ENCODE results near the gene RPL18A.
A peak's percentile ranks its signal among the peaks of the same experiment; 100 is the strongest.

Gene RPL18A

GRCh38 chr19:17841810-17842662 is 17.7 kb upstream of the RPL18A start:
- DNase-seq (ENCODE audit: low read depth, low spot score): no peak

DNA sequence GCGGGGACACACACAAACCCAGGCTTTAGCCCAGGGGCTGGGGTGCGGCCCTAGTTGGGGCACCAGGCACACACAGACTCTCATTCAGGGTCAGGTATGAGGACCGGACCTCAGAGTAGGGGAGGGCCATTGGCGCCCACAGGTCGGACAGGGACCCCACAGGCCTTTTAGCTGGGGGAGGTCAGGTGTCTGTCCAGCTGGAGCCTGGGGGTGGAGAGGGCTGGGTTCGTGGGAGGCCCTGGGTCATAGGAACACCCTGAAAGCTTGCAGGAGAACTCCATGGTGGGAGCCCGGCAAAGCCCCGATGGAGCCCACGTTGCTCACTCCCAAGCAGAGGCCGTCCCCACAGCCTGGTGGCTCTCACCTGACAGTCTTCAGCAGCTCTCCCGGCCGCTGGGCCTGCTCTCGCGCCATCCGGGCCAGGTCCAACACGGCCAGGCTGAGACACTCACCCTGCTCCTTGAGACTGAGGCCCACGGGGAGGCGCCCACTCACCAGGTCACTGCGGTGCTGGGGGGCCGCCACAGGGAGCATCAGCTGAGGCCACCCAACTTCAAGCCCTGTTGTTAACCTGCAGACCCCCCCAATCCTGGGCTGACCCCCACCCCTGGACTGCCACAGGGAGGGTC is 16.9 kb upstream of the RPL18A start:
- DNase-seq (ENCODE audit: low read depth, low spot score): no peak

GRCh38 chr19:17843292-17843827 is 16.4 kb upstream of the RPL18A start:
- no peak for DNase-seq (ENCODE audit: low read depth, low spot score)

GRCh38 chr19:17843908-17844490 is 15.7 kb upstream of the RPL18A start:
- no peak for DNase-seq (ENCODE audit: low read depth, low spot score)

GRCh38 chr19:17846146-17846545 is 13.6 kb upstream of the RPL18A start:
- no peak for DNase-seq (ENCODE audit: low read depth, low spot score)

DNA sequence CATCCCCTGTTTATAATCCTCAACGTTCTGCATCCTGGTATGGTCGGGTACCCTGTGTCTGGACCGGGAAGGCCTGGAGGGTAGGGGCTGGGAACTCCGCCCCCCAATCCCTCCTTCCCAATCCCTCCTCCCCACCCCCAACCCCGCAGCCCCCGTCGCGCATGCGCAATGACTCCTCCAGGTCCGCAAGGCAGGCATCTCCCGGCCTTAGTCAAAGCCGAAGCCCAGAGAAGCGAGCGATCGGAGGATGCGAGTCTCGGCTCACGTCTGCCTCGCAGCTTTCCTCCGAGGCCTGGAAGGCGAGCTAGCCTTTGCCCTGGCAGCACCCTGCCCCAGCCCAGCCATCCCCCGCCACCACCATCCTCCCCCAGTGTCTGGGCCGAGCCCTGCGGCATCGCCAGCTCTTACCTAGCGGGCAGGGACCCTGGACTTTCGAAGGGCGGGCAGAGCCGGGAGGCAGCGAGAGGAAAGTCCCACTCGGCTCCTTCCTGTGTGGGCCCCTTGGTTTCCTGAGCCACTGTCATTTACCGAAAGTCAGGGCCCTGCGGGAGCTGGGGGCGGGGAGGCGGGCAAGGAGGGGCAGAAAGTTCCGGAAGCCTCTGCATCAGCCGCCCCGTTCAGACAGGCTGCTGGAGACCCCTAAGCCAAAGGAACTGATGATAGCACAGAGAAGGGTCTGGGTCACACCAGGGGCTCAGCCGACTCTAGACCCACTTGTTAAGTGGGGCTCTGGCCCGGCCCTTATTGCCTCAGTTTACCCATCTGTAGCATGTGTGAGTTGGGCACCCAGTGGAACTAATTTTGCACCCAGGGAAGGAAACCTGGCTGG is 12.0 kb upstream of the RPL18A start, which contains the start of gene JAK3:
JAK3 (minus strand) TSS at position 445 of the 829 bp plus-strand sequence. CDS start 3,565 bp downstream, outside the sequence.
- DNase-seq (ENCODE audit: low read depth, low spot score): peak; percentile 75

GRCh38 chr19:17848595-17849292 is 11.0 kb upstream of the RPL18A start:
- no peak for DNase-seq (ENCODE audit: low read depth, low spot score)

GRCh38 chr19:17854061-17854460 is 5.6 kb upstream of the RPL18A start:
- no peak for DNase-seq (ENCODE audit: low read depth, low spot score)

DNA sequence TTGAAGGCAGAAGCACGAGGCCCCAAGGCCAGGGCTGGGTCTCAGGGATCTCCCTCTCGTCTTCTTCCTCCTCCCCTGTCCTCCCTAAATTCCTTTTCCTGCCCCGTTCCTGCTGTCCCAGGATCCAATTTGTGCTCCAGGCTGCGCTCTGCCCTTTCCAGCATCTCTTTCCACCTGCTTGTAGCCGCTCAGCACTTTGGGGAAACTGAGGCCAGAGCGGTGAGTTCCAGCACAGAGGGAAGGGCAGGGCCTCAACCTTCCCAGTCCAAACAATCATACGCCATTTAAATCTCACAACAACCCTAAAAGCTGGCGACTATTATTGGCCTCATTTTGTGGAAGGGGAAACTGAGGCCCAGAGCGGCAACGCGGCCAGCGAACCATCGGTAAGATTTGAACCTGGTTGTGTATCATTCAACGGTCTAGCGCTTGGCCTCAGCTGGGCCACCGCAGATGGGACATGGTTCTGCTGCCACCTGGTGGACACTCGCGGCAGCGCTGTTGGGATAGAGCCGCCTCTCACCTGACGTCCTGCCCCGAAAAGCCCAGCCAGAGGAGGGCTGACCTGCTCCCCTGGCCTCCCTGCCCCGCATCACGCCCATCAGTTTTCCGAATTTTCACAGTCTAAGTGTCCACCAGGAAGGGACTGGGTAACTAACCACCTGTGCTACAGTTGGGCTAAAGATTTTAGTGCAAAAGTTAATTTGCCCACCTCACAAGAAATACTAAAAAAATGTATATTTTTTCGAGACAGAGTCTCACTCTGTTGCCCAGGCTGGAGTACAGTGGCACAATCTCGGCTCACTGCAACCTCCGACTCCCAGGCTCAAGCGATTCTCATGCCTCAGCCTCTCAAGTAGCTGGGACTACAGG is 4.2 kb upstream of the RPL18A start:
- DNase-seq (ENCODE audit: low read depth, low spot score): peak; percentile 84

- no peak for DNase-seq (ENCODE audit: low read depth, low spot score)
Measured at GRCh38 chr19:17860331-17860992, 752 bp downstream of the RPL18A start.

GRCh38 chr19:17860993-17861360 is 1.3 kb downstream of the RPL18A start:
- DNase-seq (ENCODE audit: low read depth, low spot score): no peak

DNA sequence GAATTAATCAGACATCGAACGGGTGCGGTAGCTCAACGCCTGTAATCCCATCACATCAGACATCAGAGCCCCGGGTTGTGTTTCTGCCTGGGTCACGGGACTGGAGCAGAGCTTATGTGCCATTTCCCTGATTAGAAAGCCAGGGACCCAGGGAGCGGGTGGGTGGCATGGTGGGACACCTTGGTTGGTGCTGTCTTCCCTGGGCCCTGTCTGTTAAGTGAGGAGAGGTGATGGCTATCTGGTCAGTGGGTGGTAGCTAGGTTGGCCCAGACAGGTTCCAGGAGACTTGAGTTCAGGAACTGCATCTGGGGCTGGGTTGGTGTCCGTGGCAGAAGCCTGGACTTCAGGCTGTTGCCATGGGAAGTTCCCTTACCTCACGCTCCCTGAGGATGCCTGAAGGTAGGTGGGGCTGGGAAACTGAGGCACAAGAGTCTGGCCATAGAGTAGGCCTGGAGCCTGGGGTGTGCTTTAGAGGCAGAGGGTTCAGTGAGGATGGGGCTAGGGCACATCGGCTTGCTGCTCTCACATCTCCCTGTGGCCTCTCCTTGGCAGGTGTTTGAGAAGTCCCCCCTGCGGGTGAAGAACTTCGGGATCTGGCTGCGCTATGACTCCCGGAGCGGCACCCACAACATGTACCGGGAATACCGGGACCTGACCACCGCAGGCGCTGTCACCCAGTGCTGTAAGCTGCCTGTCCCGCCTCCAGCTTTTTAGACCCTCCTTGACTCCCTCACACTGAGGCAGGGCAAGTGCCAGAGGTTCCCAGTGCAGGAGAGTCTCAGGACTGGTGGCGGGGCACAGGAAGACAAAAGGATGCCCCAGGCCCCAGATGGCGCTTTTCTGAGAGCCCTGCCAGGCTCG is 2.1 kb downstream of the RPL18A start:
- no peak for DNase-seq (ENCODE audit: low read depth, low spot score)

DNA sequence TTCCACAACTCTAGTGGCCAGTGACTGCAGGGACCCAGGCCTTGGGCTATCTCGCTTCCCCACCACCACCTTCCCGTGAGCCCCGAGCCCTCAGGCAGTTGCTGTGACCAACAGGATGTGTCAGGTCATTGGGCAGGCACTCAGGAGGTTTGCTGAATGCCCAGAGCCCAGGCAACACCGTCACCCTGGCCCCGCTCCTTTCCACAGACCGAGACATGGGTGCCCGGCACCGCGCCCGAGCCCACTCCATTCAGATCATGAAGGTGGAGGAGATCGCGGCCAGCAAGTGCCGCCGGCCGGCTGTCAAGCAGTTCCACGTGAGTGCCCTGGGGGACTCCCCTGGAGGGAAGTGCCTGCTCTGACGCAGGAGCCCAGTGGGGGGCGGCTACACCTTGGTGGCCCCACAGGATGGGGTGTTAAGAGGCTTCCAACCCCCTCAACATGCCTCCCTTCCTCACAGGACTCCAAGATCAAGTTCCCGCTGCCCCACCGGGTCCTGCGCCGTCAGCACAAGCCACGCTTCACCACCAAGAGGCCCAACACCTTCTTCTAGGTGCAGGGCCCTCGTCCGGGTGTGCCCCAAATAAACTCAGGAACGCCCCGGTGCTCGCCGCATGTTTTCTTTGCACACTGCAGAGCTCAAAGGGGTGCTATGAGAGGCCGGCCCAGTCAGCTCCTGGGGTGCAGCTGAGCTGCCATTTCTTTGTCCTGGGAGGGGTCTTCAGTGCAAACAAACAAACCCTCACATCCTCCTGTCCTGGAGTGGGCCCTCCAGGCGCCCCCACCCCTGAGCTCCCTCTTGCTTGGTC is 3.2 kb downstream of the RPL18A start:
- DNase-seq (ENCODE audit: low read depth, low spot score): no peak

DNA sequence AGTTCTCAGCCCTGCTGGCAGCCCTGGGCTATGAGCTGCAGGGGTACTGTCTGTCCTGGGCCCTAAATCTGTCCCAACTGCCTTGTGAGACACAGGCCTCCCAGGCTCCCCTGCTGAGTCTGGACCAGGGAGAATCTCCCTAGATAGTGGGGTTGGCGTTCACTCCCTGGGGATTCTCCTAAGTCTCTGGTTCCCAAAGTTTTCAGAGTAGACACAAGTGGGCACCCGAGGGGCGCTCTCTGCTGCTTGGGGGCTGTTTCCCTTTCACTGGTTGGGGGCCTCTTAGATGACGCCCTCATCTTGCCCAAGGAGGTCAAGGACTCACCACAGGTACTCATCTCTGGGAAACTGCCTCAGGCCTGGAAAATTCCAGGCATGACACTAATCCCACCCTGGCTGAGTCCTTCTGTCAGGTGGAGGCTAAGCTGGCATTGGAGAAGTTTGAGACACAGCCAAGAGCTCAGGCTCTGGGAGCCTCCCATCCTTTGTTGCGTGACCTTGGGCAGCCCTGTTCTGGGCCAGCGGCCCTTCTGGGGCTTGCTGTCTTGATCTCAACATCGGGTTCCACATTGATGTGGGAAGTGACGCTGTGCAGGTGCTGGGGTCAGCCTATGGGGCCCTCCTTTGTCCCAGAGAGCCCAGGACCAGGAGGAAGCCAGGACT is 3.9 kb downstream of the RPL18A start:
- DNase-seq (ENCODE audit: low read depth, low spot score): no peak

DNA sequence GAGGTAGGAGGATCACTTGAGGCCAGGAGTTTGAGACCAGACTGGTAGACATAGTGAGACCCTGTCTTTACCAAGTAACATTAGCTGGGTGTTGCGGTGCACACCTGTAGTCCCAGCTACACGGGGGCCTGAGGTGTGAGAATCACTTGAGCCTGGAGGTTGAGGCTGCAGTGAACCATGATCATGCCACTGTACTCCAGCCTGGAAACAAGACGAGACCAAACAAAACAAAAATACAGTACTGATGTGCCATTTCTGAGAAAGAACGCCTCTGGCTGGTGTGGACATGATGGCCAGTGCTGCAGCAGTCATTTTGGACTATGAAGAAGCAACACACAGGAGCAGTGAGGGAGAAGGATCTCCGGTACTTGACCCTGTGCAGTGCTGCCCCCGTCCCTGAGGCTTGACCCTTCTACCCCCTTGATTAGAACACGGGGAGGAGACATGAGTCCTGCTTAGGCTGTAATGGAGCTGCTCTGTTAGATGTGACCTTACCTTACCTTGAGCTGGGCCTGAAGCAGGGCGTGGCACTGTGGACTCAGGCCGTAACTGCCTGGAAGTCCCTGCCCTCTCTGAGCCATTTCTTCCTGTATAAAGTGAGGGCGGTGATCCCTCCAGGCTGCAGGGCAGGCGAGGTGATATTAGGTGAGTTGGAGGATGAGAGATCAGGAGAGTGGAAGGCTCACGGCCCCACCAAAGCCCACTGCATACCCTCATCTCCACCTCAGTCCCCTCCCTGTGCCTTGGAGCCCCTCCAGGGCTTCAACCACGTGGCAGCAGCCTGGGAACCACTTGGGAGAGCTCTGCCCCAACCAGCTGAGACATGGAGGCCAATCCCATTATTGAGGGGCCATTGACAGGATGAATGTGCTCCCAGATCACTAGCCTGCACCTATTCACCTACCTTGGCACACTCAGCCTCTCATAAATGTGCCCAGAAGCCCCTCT is 5.9 kb downstream of the RPL18A start:
- DNase-seq (ENCODE audit: low read depth, low spot score): no peak
